HL-60/S4 treated with retinoic acid at 250 ng/mL for 4 days and 3 days (cell line): Measurements from ENCODE around the gene KDM5C.

Experiments
- in situ Hi-C: fragments of 300-500 bp; cut with MboI; formaldehyde crosslinking; loops from 2 replicates; pipeline ENCODE4 v1.7.0; 2022; ENCODE audit warnings: low sequenced_read_pairs

KDM5C gene

DNA sequence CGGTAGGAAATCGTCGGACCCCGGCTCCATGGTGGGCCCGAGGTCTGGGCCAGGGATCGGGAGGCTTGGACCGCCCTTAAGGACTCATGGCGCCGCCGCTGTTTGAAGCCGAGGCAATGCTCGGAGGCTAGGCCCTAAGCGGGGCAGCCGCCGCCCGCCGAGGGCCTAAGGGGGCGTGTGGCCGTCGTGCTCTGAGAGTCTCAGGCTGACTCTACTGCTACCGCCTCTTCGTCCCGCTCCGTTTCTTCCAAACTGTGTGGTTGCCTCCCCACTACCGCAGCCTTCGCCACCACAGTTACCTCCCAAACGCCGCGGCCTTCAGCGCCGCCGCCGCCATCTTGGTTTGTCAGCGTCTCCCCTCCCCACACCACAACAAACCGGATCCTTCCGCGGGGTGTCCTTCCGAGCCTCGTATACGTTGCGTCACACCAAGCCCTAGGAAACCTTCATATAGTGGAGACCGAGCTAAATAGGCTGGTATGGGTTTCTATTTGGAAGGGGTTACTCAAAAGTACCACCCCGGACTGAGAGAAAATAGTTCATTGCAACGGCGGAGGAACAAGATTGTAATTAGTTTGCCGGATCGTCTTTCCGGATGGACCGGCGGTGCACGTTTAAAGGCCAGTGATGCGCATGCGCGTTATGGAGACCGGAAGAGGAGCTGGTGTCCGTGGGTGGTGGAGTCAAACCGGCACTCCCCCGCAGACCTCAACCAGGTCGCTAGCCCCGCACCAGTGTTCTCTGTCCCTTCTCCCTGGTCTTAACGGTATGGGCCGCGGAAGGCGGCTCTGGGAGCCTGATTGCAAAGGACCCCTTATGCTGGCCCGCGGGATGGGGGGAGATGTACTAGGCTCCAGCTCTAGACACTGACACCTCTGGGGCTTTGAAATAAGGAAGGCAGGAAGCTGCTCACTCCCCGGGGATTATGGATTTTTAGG lies at the start of gene KDM5C:
KDM5C (minus strand) TSS at position 348 of the 938 bp plus-strand sequence; CDS start at position 30, 318 bp downstream.
- in situ Hi-C loops, result loop anchor here (25.0 kb wide), 1 partner anchor 362 kb away; no protein-coding TSS in a partner anchor

DNA sequence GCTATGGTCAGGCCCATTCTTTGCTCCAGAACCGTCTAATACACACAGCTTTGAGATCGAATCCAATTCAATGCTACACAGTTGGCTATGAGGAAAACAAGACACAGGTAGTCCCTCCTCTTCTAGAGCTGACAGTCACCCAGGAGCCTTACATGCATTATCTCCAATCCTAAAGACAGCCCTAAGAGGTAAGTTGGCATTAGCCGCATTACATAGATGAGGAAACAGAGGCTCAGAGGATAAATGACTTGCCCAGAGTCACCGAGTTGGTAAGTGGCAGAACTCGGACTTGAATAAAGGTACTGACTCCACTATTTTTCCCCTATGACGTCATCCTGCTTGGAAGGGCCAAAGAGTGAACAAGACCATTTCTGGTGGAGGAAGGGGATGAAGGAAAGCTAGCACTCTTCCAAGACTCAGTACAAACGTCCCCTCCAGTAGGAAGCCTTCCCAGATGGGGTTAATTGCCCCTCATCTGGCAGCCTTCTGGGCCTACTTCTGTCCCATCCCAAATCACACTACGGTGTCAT lies 47.9 kb upstream of the KDM5C start:
- in situ Hi-C loops, result no loop called here

DNA sequence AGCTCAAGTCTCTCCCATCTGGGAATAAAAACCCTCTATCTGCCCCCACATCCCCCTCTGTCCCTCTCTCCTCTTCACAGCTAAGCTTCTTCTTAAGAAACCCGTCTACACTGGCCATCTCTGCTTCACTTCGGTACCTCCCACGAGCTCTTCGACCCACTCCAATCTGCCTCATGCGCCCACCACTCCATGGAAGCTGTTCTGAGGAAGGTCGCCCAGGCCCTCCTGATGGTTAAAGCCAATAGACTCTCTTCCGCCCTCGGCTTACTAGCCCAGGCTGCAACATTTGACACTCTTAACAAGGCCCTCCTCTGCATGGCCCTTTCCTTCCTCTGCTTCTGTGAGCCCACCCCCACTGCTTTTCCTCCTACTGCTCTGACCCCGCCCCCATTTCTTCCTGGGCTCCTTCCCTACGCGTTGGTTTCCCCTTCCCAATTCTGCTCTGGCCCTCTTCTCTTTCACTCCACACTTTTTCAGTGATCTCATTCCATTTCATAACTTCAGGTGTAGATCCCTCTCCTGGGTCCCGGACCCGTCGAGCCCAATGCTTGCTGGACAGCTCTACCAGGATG lies 44.6 kb upstream of the KDM5C start:
- in situ Hi-C loops, result no loop called here

DNA sequence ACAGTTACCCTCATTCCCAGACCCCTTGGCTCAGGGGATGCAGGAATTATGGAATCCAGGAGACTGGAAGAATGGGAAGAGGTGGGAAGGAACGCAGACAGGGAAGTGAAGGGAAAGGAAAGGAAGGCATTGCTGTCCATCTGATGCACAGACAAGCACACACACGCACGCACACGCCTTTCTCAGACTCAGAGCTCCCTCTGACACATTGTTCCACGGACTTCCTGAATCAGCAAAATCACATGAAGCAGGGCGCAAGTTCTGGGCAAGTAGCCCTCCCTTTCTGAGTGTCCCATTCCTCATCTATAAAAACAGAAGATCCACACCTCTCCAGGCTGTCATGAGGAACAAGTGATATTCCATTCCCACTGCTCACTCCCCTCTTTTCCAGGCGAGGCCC lies 43.2 kb upstream of the KDM5C start:
- in situ Hi-C loops, result no loop called here

DNA sequence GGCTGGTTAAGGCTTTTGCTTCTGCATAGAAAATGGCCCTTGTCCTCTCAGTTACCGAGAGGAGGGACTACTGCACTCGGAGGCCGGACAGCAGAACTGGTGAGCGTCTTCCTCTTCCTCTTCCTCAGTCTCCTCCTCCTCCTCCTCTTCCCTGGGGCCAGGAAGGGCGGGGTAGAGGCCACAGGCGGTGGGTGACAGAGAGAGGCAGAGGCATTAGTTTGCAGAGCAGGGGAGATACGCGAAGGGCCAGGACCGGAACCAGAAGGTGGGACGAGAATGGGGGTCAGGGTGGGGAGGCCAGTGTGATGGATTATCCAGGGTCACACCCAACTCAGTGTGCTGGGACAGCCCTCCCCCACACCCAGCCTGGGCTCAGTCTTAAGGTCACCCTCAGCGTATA lies 41.9 kb upstream of the KDM5C start:
- in situ Hi-C loops, result no loop called here

DNA sequence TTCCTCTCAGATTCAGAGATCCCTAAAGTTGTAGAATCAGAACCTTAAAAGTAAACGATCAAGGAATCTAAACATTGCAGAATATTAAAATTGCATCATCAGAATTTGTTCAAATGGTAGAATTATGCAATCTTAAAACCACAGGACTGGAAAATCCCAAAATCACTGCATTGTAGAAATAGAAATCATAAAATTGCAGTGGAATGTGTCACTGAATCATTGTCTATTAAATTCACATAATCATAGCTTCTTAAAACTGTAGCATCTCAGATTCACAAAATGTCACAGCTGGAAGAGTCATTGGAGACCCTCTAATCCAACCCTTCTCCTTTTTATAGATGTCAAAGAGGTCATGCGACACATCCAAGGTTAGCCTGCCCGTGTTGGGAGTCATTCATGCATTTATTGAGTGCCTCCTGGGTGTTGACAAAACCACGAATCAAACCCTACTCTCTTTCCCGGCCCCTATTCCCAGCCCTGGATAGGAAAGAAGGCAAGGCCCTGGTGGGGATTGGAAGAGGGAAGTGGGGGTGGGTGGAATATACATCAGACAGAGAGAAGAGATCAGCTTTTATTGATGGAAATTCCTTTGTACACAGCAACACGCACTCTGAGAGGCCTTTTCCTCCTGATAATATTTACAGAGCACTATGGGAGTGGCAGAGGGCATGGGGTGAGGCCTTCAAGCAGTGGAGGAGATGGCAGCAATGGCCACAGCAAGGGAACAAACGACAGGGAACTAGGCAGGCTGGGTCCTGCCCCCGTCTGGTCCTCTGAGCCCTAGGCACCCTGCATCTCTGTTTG lies 41.0 kb upstream of the KDM5C start:
- in situ Hi-C loops, result no loop called here

DNA sequence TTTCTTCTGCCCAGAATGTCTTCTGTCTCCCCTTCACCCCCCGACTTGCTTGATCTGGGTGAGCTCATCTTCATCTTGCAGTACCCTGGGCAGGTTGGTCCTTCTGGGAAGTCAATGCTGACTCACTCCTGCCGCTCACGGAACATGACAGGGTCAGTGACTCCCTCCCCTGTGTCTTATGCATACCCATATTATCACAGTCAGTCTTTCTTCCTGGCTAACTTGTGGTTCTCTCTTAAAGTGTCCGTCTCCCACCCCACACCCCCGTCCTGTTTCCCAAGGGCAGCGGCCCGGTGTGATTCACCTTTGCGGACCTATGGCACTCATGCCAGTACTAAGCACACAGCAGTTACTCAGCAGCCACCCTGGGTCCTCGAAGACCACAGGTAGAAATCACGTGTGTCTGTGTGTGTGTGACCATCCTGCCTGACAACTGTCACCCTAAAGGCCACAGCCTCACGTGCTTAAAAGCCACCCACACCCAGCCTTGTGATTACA lies 38.6 kb upstream of the KDM5C start:
- in situ Hi-C loops, result no loop called here

DNA sequence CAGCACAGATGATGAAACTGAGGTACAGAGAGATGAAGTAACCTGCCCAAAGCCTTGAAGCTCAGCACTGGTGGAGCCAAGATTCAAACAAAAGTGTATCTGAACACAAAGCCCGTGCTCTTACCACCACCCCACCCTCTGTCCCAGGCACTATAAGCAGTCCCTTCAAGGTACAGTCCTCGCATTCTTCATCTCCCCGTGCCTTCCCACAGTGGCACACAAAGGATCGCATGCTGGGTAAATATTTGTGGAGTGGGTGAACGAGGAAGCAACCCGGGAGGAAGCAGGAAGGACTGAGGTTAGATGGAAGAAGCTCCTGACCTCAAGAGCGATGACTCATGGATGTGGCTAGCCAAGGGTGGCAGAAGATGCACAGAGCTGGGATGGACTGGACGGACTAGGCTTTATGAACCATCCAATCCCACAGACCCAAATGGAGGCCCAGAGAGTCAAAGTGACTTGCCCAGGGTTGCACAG lies 37.9 kb upstream of the KDM5C start:
- in situ Hi-C loops, result no loop called here

DNA sequence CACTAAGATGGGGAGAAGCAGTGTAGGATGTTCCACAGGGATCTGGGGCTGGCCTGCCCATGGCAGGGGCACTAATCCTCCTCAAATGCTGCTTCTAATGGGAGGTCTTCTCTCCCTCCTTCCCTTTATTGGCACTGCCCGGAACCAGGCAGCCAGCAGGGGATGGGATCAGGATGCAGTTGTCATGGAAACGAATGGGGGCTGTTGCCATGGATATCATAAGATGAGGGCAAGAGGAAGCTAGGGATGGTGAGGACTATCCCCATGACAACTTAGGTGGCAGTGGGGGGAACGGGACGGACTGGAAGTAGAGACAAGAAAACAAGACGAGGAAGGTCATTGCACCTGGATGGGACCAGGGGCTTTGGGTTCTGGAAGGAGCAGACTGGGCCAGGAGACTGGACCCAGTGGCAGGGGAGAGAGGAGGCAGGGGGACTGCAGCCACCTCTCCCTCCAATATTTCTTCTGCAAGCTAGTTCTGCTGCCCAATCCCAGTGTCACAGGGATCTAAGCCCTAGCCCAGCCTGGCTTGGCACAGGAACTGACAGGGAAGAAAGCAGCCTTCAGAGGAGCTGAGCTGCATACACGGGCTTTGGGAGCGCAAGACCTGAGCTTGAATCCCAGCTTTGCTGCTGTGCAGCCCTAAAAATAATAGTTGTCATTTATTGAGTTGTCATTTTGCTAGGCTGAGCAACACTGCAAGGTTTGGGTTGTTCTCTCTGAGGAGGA lies 37.3 kb upstream of the KDM5C start:
- in situ Hi-C loops, result no loop called here

DNA sequence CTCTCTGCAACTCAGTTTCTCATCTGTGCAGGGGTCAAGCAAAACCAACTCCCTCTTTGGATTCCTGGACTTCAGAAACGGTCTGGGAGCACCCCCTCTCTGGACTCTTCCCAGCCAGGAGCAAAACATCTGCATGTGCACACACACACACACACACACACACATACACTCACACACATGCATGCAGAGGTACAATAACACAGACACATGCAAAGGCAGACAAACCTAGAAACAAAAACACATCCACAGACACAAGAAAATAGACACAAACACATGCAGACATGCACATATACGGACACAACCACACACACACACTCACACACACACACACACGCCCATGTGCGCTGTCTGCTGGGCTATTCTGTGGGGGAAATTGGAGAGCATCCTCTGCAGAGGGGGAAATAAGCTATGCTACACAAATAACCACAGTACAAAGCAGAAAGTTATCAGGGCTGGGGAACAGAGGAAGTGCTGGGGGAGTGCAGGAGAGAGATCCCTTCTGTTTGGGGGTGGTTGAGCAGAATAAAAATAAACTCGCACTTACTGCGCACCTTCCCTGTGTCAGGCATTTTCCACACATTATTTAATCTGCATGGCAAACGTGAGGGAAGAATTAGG lies 36.5 kb upstream of the KDM5C start:
- in situ Hi-C loops, result no loop called here

DNA sequence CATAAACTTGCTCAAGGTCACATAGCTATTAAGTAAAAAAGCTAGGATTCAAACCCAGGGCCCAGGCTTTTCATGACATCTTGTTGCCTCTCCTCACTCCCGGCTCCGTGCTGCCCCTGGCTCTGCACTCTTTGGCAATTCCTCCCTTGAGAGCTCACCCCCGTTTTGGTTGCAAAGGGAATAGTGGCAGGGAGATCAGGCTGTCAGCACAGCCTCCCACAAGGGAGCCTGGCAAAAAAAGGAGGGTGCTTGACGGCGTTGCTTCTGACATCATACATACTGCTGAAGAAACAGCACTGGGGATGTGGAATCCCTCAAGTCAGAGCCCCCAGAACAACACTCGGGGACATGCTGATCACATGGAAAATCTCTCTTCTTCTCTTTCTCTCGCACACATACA lies 35.8 kb upstream of the KDM5C start:
- in situ Hi-C loops, result no loop called here

DNA sequence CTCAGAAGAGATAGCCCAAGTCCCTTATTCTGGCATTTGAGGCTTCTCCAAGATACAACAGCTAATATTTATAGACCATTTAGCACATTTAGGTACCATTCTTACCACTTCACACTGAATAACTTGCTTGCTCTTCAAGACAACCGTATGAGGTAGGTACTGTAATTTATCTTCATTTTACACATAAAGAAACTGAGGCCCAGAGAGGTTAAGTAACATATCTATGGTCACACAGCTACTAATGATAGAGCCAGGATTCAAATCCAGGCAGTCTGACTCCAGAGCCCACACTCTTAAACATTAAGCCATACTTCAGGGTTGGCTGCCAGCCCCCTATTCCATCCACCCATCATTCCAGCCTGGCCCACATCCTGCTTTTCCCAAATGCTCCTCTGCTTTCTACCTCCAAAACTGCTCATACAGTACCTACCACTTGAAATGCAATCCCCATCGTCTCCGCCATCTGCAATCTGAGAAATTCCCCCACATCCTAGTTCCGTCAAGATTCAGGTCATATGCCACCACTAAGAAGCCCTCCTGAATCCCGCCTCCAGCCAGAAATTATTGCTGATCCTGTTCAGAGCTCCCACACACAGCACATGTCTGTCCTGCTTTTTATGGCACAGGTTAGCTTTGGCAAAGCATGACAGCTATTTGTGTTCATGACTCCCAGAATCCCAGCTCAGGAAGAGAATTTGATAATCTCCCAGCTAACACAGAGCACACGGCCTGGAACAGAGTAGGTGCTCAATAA lies 32.8 kb upstream of the KDM5C start:
- in situ Hi-C loops, result no loop called here

DNA sequence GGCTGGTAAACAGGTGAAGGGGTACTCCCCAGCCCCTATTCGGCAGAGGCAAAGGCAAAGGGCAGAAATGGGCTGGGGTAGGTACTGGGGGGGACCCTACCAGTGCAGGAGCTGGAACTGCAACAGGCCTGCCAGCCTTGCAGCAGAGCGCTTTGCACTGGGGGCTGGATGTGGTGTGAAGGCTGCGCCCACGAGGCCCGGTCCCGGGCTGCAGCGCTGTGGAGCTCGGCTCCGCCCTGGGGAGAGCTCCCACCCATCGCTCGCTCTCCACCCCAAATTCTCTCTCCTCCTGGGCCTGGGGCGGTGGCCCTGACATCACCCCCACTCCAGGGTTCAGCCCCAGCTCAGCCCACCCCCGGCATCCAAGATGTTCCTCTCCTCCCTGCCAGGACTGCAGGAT lies 32.2 kb upstream of the KDM5C start:
- in situ Hi-C loops, result no loop called here

DNA sequence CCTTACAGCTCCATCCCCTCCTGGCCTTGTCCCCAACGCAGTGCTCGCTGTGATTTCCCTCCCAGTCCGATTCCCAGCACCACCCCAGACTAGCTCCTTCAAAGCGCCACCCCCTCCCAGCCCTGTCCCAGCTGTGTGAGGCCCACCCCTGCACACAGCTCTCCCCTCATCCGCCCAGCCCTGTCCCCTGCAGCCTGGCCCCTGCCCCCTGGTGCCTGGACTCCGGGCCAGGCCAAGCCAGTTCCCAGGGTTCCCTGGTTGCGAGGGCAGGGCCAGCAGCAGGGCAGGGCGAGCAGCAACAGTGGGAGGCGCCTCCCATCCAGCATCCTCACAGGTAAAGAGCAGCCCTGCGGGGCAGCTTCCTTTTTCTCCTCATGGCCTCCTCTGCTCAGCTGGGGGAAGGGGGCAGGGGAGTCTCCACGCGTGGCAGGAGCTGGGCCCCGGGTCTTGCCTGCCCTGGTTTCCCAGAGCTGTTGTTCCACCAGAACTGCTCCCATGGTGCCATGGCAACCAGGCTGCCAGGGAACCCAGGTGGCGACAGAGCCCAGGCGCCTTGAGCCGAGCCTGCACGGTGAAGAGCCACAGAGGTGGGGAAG lies 31.5 kb upstream of the KDM5C start:
- in situ Hi-C loops, result no loop called here

DNA sequence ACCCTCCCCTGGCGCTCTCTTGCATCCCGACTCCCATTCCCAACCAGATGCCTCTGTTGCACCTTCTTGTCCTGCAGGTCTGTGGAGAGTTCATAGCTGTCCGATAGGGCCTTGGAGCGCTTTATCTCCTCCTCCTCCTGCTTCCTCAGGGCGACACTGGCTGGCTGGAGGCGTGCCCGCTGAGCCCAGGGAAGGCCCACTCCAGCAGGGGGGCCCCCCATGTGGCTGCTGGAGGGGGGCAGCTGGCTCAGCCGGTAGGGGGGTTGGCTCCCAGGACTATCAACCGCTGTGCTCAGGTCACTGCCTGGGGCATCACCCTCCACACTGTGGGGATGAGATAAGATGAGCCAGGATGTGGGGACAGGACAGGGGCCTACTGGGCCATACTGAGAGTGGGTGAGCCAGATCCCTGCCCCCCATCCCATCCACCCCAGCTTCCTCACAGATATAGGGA lies 30.8 kb upstream of the KDM5C start:
- in situ Hi-C loops, result no loop called here

DNA sequence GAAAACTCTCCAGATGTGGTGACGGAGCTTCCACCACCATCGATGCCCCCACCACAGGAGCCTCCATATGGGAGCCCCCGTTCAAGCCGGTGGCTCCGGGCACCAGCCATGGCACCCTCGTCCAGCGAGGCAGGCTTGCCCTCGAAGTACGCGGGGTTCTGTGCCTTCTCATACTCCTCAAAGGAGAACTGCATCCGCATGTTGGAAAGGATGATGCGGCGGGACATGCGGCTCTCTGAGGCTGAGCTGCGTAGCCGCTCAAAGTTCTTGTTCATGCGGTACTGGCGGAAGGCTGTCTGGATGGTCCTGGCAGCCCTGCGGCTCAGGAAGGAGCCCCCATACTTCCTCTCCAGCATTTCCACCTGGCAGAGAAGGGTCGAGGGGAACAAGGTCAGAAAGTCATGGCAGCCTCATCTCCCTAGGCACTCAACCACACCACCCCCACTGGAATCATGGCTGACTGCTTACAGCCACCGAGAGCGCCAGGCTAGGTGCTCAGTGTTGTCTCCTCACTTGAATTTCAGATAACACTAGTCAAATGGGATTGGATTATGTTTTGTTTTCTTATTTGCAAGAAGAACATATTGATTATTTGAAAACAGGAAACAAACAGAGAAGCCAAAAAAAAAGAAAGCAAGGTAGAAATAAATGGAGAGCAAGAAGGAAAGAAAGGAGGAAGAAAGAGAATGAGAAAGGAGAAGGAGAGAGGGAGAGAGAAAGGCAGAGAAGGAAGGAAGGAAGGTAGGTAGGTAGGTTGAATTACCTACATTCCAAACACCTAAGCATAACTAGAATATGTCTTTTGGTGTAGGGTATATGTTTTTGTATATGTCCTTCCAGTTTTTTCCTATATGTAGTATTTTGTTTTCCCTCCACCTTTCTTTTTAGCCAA lies 29.8 kb upstream of the KDM5C start:
- in situ Hi-C loops, result no loop called here

DNA sequence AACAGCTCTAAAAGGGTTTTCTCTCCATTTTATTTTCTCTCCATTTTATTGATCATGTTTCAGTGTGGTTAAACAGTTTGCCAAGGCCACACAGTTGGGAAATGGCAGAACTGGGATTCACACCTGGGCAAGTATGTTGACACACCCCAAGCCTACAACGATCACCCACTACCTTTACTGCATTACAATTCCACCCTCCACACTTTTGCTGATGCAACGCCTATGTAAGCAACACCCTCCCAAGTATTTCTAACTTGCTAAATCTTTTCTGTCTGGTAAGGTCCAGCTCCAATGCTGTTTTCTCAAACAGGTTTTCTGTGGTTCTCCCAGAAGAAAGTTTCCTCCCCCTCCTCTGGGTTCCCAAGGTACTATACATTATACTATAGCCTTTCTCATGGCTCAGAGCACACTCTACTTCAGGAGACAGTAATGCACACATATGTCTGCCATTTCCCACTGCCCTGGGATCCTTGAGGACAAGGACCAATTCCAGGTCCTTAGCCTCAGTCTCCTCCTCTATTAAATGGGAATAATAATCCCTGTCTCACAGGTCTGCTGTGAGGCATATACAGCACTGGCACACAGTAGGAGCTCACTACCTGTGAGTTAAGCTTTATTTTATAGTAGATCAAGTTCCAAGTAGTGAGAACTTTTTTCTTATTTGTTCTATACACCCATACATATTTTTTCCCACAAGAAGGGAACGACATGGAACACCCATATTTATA lies 28.4 kb upstream of the KDM5C start:
- in situ Hi-C loops, result no loop called here
